GM23338 (cell line): Measurements from ENCODE around the gene CYP4F2. TPM values are rescaled to one million over a fixed set of nuclear protein-coding genes. Genes with fewer than 3 reads are reported as not detected.

ENCODE experiments used
- ATAC-seq: fragments of 200-7000 bp; cut with Tn5 transposase; 3 replicates; pipeline ENCODE4 v1.9.1; 2020
- DNase-seq: peaks from one replicate; pipeline ENCODE4 v3.0.0-alpha.2; 2015; ENCODE audit warnings: low spot score
- H2AFZ ChIP-seq: fragments of 200-600 bp; sonication (generic); 2 replicates; pipeline ENCODE4 v1.8.0; 2016; ENCODE audit warnings: antibody characterized with exemption, mild to moderate bottlenecking, moderate library complexity
- H3F3A ChIP-seq: fragments of 200-600 bp; sonication (generic); replicated peaks from 2 replicates; pipeline ENCODE4 v1.8.0; 2017; ENCODE audit warnings: antibody characterized with exemption, mixed run types, low read depth
- H3K27ac ChIP-seq: fragments of 200-600 bp; sonication (generic); 2 replicates; pipeline ENCODE4 v1.6.1; 2016; ENCODE audit warnings: low read depth
- H3K27me3 ChIP-seq: fragments of 200-600 bp; sonication (generic); 2 replicates; pipeline ENCODE4 v1.8.0; 2016; ENCODE audit warnings: mild to moderate bottlenecking, mixed run types, moderate library complexity; ENCODE audit not compliant: insufficient read depth
- H3K36me3 ChIP-seq: fragments of 200-600 bp; sonication (generic); 2 replicates; pipeline ENCODE4 v1.8.0; 2016; ENCODE audit warnings: mild to moderate bottlenecking; ENCODE audit not compliant: insufficient read depth
- H3K4me1 ChIP-seq: fragments of 200-600 bp; sonication (generic); 2 replicates; pipeline ENCODE4 v1.8.0; 2016; ENCODE audit warnings: mild to moderate bottlenecking, moderate library complexity; ENCODE audit not compliant: insufficient read depth
- H3K4me2 ChIP-seq: fragments of 200-600 bp; sonication (generic); 2 replicates; pipeline ENCODE4 v1.7.1; 2017; ENCODE audit warnings: mixed run types
- H3K4me3 ChIP-seq: fragments of 200-600 bp; sonication (generic); 2 replicates; pipeline ENCODE4 v1.6.1; 2016; ENCODE audit warnings: mixed run types
- H3K79me2 ChIP-seq: fragments of 200-600 bp; sonication (generic); replicated peaks from 2 replicates; pipeline ENCODE4 v1.8.0; 2017; ENCODE audit warnings: mild to moderate bottlenecking; ENCODE audit not compliant: insufficient read depth
- H3K9me2 ChIP-seq: fragments of 200-600 bp; sonication (generic); 2 replicates; pipeline ENCODE4 v1.8.0; 2017; ENCODE audit not compliant: insufficient read depth
- H4K20me1 ChIP-seq: fragments of 200-600 bp; sonication (generic); replicated peaks from 2 replicates; pipeline ENCODE4 v1.8.0; 2017; ENCODE audit warnings: mild to moderate bottlenecking; ENCODE audit not compliant: insufficient read depth
- H3K27ac Mint-ChIP-seq: 2 replicates; pipeline ENCODE4 v1.8.0; 2020; ENCODE audit warnings: inconsistent platforms, mild to moderate bottlenecking, moderate library complexity, mixed read lengths
- H3K27me3 Mint-ChIP-seq: 3 replicates; pipeline ENCODE4 v1.8.0; 2022; ENCODE audit warnings: low read depth, mild to moderate bottlenecking, moderate library complexity, mixed read lengths, inconsistent platforms; ENCODE audit not compliant: insufficient read depth, poor library complexity
- H3K36me3 Mint-ChIP-seq: 3 replicates; pipeline ENCODE4 v1.8.0; 2021; ENCODE audit warnings: low read depth, mild to moderate bottlenecking, inconsistent platforms, moderate library complexity, mixed read lengths
- H3K4me1 Mint-ChIP-seq: 3 replicates; pipeline ENCODE4 v1.8.0; 2020; ENCODE audit warnings: mild to moderate bottlenecking, inconsistent platforms, mixed read lengths
- H3K4me3 Mint-ChIP-seq: 3 replicates; pipeline ENCODE4 v1.8.0; 2021; ENCODE audit warnings: moderate library complexity, mild to moderate bottlenecking, inconsistent platforms, mixed read lengths
- H3K9me3 Mint-ChIP-seq: 3 replicates; pipeline ENCODE4 v1.8.0; 2020; ENCODE audit warnings: moderate library complexity, mild to moderate bottlenecking, inconsistent platforms, mixed read lengths
- EZH2 ChIP-seq: fragments of 200-600 bp; sonication (generic); IDR thresholded peaks from one replicate; pipeline ENCODE4 v1.8.0; 2017; ENCODE audit warnings: antibody characterized with exemption, mild to moderate bottlenecking, low read depth; ENCODE audit not compliant: unreplicated experiment
- EZH2phosphoT487 ChIP-seq: fragments of 200-600 bp; sonication (generic); IDR thresholded peaks from one replicate; pipeline ENCODE4 v1.8.1; 2018; ENCODE audit warnings: antibody characterized with exemption; ENCODE audit not compliant: unreplicated experiment
- JUNB ChIP-seq: IDR thresholded peaks from one replicate; pipeline ENCODE4 v1.6.1; 2016; ENCODE audit warnings: antibody characterized with exemption; ENCODE audit not compliant: unreplicated experiment
- NANOG ChIP-seq: IDR thresholded peaks from 2 replicates; pipeline ENCODE4 v1.6.1; 2016; ENCODE audit warnings: antibody characterized with exemption, borderline replicate concordance
- POLR2AphosphoS5 ChIP-seq: IDR thresholded peaks from 2 replicates; pipeline ENCODE4 v1.6.1; 2016; ENCODE audit warnings: antibody characterized with exemption, low read depth
- STAT1 ChIP-seq: IDR thresholded peaks from one replicate; pipeline ENCODE4 v1.6.1; 2016; ENCODE audit warnings: antibody characterized with exemption; ENCODE audit not compliant: unreplicated experiment
- ZNF114 ChIP-seq: fragments of 250-450 bp; sonication (Bioruptor Pico); IDR thresholded peaks from 2 replicates; pipeline ENCODE4 v1.5.0; 2020; ENCODE audit warnings: mild to moderate bottlenecking, moderate library complexity
- ZNF331 ChIP-seq: fragments of 250-450 bp; sonication (Bioruptor Pico); IDR thresholded peaks from 2 replicates; pipeline ENCODE4 v1.5.0; 2020; ENCODE audit warnings: low read depth, mild to moderate bottlenecking, moderate library complexity
- polyA plus RNA-seq: library from polyadenylated mRNA; unstranded; fragments of >200 nt; fragmentation: Nextera tagmentation; extraction: Ambion mirVana; gene quantifications from 2 replicates; pipeline ENCODE4 v1.2.1, GENCODE V29; 2016
- total RNA-seq: library from RNA; depleted of rRNA; stranded (reverse); fragments of >200 nt; shearing (Covaris generic); gene quantifications from 2 replicates; pipeline ENCODE4 v1.2.3, GENCODE V29; 2014
- TF ChIP-seq, protein P1 (sequence below): IDR thresholded peaks from one replicate; pipeline ENCODE4 v1.6.1; 2018; ENCODE audit warnings: antibody characterized with exemption; ENCODE audit not compliant: unreplicated experiment
- TF ChIP-seq, protein P2 (sequence below), 2 experiments: fragments of 200-600 bp in 1 of 2; sonication (generic) in 1 of 2; conservative IDR thresholded peaks; 2 replicates each; pipeline versions ENCODE4 v1.5.1 to v1.6.1; 2016 to 2017; ENCODE audit warnings: antibody characterized with exemption in 2 of 2, low read depth in 2 of 2, mild to moderate bottlenecking in 2 of 2, moderate library complexity in 1 of 2
- TF ChIP-seq, protein P3 (sequence below): IDR thresholded peaks from 2 replicates; pipeline ENCODE4 v1.6.1; 2016; ENCODE audit warnings: antibody characterized with exemption

CYP4F2 gene
- total and polyA plus RNA-seq, 2 experiments from 2014 or later: not detected

DNA sequence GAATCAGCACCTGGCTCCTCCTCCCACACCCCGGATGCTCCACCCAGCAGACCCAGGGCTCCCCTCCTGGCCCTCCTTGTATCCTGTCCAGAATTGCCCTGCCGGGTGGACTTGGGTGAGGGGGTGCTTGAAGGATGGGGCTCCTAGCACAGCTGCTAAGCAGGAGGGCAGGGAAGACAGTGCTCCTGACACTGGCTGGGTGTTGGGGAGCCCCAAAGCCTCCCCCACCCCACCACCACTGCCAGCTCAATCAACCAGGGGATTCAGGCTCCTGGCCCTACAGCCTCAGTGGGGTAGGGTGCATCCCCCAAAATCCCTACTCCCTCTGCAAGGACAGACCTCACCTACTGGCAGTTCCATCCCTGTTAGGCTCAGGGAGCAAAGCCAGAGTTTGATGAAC lies 39.1 kb upstream of the CYP4F2 start (continued):
- TF ChIP-seq, protein P1, sequence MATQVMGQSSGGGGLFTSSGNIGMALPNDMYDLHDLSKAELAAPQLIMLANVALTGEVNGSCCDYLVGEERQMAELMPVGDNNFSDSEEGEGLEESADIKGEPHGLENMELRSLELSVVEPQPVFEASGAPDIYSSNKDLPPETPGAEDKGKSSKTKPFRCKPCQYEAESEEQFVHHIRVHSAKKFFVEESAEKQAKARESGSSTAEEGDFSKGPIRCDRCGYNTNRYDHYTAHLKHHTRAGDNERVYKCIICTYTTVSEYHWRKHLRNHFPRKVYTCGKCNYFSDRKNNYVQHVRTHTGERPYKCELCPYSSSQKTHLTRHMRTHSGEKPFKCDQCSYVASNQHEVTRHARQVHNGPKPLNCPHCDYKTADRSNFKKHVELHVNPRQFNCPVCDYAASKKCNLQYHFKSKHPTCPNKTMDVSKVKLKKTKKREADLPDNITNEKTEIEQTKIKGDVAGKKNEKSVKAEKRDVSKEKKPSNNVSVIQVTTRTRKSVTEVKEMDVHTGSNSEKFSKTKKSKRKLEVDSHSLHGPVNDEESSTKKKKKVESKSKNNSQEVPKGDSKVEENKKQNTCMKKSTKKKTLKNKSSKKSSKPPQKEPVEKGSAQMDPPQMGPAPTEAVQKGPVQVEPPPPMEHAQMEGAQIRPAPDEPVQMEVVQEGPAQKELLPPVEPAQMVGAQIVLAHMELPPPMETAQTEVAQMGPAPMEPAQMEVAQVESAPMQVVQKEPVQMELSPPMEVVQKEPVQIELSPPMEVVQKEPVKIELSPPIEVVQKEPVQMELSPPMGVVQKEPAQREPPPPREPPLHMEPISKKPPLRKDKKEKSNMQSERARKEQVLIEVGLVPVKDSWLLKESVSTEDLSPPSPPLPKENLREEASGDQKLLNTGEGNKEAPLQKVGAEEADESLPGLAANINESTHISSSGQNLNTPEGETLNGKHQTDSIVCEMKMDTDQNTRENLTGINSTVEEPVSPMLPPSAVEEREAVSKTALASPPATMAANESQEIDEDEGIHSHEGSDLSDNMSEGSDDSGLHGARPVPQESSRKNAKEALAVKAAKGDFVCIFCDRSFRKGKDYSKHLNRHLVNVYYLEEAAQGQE: no peak

DNA sequence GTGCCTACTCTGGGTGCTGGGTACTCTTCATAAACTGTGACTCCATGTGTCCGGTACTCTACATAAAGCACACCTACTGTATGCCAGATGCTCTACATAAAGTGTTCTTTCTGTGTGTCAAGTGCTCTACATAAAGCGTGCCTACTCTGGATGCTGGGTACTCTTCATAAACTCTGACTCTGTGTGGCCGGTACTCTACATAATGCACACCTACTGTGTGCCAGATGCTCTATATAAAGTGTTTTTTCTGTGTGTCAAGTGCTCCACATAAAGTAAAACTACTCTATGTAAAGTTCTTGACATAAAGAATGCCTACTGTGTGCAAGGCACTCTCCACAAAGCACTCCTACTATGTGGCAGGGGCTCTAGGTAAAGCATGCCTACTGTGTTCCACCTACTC lies 38.3 kb upstream of the CYP4F2 start:
- no peaks in the 10 kb centered on the region; the same call in 1 of the 2 replicates for H3K36me3 ChIP-seq
- Mint-ChIP-seq H3K27me3 (peaks cover 3% of the 10 kb centered on the region), H3K4me3 (no peak overlapping the region), H3K4me1 (no peaks in the 10 kb centered on the region), H3K36me3 (peaks cover 8% of the 10 kb centered on the region), H3K9me3 (peaks cover 76% of the 10 kb centered on the region), H3K27ac (no peak overlapping the region)
- H3K4me2 ChIP-seq: no peak overlapping the region
- H4K20me1 ChIP-seq: no peaks in the 10 kb centered on the region
- H3K27me3 ChIP-seq: no peaks in the 10 kb centered on the region
- H3K9me2 ChIP-seq: no peaks in the 10 kb centered on the region
- no peaks in the 10 kb centered on the region for H3K4me1 ChIP-seq
- ATAC-seq (no peak), DNase-seq (no peak)
- no peak overlapping the region for H3K27ac ChIP-seq
- no peaks in the 10 kb centered on the region for H3K79me2 ChIP-seq
- no peak overlapping the region for H3K4me3 ChIP-seq
- no peak overlapping the region for H2AFZ ChIP-seq
- no peaks in the 10 kb centered on the region for H3F3A ChIP-seq
- TF ChIP-seq STAT1: no peak
- no peak for TF ChIP-seq ZNF114 (CRISPR knock-in tag)
- TF ChIP-seq, protein P2, sequence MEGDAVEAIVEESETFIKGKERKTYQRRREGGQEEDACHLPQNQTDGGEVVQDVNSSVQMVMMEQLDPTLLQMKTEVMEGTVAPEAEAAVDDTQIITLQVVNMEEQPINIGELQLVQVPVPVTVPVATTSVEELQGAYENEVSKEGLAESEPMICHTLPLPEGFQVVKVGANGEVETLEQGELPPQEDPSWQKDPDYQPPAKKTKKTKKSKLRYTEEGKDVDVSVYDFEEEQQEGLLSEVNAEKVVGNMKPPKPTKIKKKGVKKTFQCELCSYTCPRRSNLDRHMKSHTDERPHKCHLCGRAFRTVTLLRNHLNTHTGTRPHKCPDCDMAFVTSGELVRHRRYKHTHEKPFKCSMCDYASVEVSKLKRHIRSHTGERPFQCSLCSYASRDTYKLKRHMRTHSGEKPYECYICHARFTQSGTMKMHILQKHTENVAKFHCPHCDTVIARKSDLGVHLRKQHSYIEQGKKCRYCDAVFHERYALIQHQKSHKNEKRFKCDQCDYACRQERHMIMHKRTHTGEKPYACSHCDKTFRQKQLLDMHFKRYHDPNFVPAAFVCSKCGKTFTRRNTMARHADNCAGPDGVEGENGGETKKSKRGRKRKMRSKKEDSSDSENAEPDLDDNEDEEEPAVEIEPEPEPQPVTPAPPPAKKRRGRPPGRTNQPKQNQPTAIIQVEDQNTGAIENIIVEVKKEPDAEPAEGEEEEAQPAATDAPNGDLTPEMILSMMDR (conservative IDR thresholded peaks at IDR 0.05; ENCODE audit: low read depth in 2 of 2): no peak
- TF ChIP-seq ZNF331 (CRISPR knock-in tag): no peak
- TF ChIP-seq, protein P1: no peak
- TF ChIP-seq EZH2phosphoT487: no peak
- no peak for TF ChIP-seq JUNB
- no peak for TF ChIP-seq POLR2AphosphoS5
- TF ChIP-seq, protein P3, sequence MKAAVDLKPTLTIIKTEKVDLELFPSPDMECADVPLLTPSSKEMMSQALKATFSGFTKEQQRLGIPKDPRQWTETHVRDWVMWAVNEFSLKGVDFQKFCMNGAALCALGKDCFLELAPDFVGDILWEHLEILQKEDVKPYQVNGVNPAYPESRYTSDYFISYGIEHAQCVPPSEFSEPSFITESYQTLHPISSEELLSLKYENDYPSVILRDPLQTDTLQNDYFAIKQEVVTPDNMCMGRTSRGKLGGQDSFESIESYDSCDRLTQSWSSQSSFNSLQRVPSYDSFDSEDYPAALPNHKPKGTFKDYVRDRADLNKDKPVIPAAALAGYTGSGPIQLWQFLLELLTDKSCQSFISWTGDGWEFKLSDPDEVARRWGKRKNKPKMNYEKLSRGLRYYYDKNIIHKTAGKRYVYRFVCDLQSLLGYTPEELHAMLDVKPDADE: no peak
- TF ChIP-seq EZH2: no peak
- TF ChIP-seq NANOG: no peak
